NCI-H146 treated with DMSO at 0.1 percent for 48 hours (cell line): ENCODE data around the gene ASPHD1.
"Not testable (repeated sequence)": the region's sequence is repeated elsewhere in the genome, so short reads cannot be mapped to it uniquely, and the experiment has no call there.

ENCODE experiments used
- DNase-seq: peaks from one replicate; lab custom pipeline; 2025; ENCODE audit not compliant: unreplicated experiment; lab: John Stamatoyannopoulos, UW

The ASPHD1 gene

DNA sequence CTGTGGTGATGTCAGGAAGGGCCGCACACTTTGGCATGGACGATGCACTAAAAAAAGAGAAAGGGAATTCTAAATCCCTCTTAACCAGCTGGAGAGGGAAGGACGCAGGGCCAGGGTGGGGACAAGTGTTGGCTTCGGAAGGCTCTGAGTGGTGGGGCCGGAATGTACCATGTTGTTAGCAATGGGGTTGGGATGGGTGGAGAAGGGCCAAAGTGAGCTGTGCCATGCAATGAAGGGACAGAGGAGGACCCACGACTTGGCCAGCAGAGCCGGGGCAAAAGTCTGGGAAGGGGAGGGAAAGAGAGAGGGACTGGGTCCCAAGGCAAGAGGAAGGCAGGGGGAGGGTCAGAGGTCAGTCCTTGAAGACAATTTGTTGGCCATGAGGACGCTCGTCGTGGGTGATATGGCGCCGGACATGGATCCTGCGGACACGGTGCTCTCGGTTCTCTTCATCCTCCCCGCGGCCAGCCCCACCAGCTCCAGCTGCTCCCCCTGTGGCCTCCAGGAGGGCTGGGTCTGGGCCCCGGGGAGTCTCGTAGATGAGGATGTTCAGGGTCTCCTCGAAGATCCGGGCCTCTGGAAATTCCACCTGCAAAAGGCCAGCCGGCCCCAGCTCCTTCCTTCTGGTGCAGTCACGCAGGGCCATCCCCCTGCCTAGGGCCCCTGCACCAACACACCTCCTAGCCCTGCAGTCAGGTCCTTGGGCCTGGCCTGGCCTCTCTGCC, 6.4 kb downstream of the ASPHD1 start:
- DNase-seq, result no peak

DNA sequence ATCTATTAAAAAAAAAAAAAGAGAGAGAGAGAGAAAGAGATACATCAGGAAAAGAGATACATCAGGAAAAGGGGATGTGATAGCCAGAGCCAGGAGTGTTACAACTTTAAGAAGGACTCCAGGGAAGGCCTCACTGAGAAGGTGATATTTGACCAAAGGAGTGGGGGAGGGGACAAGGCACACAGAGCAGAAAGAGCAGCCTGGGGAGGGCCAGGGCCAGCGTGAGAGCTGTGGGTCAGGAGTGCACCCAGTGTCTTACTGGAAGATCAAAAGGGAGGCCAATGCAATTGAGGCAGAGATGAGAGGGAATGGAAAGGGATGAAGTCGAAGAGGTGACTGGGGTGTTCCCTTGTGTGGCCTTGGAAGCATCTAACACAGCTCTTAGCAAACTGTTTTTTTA, 7.7 kb downstream of the ASPHD1 start:
- no peak for DNase-seq

DNA sequence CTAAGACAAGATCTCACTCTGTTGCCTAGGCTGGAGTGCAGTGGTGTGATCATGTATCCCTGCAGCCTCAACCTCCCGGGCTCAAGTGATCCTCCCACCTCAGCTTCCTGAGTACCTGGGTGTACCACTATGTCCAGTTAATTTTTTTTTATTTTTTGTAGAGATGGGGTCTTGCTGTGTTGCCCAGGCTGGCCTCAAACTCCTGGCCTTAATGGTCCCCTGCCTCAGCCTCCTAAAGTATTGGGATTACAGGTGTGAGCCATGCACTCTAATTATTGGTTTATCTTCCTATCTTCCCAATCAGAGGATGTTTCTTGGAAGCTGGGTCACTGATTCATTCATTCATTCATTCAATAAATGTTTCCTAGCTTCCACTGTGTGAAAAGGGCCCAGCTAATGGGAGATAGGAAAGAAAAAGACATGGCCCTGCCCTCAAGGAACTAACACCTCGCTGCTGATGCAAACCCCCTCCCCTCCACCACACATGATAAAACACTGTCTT, 8.5 kb downstream of the ASPHD1 start:
- DNase-seq, result no peak

DNA sequence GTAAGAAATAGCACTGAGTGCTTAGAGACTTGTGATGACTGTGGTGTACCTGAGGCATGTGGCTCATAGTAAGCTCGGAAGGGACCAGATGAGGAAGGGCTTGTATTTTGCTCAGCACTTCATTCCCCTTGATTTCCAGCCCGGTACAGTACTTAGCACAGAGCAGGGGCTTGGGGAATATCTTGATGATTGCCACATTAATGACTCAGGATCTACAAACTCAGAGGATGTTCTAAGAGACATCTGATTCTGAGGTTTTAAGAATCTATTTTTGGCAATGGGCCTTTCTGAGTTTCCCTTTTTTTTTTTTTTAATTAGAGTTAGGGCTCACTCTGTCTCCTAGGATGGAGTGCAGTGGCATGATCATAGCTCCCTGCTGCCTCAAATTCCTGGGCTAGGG, 9.1 kb downstream of the ASPHD1 start:
- DNase-seq, result no peak

DNA sequence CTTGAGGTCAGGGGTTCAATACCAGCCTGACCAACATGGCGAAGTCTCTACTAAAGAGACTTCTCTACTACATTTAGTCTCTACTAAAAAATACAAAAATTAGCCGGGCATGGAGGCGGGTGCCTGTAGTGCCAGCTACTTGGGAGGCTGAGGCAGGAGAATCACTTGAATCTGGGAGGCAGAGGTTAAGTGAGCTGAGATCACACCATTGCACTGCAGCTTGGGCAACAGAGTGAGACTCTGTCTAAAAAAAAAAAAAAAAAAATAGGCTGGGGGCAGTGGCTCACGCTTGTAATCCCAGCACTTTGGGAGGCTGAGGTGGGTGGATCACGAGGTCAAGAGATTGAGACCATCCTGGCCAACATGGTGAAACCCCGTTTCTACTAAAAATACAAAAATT, 9.6 kb downstream of the ASPHD1 start:
- DNase-seq, result not testable (repeated sequence)

DNA sequence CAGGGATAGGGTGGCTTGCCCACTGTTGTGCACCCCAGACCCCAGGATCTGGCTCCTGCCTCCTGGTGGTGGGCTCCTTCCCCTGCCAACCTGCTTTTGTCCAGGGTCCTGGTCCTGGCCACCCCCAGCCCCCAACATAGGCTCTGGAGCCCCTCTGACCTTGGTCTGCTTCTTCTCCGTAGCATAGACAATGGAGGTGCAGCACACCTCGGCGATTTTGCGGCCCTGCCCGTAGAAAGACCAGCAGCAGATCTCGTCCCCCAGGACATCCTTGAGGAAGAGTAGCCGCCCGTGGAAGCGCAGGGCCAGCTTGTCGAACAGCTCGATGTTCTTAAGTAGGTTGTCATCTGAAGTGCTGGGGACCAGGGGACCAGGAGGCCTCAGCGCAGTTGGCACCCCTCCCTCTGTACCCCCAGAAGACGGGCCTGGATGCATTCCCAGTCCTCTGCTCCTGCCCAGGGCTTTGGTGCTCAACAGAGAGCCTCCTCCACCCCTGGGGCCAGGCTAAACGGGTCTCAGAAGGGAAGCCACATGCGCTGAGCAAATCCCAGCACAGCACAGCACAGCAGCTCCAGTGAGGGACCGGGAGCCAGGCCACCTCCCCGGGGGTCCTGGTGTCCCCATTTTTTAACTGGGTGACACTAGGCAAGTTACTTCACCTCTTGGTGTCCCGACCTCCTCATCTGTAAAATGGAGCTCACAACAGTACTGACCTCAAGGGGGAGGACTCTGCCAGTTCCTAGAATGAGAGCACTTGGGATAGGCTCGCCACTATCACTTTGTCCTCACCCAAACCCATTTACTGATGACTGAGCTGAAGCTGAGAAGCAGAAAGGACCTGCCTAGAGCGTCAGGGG, 10.8 kb downstream of the ASPHD1 start:
- no peak for DNase-seq

DNA sequence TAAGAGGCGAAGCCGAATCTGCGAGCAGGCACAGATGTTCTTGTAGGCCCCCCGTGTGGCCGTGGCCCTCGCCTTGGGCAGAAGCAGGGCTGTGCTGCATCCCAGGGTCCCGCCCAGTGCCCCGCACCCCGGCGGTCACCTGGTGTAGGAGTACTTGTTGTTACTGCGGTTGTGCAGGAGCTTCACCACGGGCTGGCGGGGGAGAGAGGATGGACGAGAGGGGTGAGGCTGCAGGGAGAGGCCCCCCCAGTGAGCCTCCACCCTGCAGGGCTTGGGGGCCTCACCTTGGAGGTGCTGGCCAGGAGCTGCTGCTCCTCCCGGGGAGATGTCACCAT, 11.4 kb downstream of the ASPHD1 start:
- peak; percentile 51 for DNase-seq

DNA sequence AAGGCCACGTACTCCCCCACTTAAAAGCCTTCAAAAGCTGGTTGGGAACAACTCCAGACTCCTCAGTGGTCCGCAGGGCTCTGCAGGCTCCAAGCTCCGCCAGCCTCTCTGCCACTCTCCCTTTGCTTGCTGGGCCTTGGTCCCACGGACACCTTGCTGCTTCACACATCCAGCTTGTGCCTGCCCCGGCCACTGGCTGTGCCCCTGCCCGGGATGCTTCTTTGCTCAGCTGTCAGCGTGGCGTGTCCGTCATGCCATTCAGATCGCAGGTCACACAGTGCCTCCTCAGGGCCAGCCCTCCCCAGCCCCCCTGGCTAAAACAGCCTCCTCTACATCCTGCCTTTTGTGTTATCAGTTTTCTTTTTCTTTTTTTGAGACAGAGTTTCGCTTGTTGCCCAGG, 11.8 kb downstream of the ASPHD1 start:
- peak; percentile 71 for DNase-seq

DNA sequence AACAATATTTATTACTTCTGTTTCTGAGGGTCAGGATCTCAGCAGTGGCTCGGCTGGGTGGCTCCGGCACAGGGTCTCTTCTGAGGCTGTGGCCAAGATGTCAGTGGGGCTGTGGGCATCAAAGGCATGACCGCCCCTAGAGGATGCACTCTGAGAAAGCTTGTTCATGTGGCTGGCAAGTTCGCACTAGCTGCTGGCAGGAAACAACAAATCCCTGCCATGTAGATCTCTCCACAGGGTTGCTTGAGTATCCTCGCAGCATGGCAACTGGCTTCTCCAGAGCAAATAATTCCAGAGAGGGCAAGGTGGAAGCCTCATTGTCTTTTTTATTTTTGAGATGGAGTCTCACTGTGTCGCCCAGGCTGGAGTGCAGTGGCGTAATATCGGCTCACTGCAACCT, 13.2 kb downstream of the ASPHD1 start:
- no peak for DNase-seq

DNA sequence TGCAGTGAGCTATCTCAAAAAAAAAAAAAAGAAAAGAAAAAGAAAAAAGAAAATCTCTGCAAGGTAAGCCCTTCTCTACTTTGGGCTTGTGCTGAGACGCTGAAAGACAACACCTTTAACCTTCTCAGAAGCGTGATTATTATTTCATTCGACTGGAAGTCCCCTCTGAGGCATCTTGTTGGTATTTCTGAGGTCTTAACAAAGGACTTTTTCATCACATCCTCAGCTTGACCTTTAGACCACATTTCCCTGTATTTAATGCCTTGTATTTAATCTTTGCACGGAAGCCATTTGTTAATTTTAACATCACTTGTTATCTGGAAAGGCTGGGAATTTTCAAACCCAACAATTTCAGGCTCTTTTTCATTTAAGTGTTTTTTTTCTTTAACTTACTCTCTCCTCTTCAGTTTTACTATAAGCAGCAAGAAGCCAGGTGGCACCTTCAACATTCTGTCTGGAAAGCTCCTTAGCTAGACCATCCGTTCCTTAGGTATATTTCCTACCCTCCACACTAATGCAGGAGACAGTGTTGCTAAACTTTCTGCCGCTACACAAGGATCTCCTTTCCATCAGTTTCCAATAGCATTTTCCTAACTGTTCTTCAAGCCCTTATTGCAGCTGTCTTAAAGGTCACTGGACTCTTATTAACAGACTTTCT, 15.4 kb downstream of the ASPHD1 start:
- no peak for DNase-seq

DNA sequence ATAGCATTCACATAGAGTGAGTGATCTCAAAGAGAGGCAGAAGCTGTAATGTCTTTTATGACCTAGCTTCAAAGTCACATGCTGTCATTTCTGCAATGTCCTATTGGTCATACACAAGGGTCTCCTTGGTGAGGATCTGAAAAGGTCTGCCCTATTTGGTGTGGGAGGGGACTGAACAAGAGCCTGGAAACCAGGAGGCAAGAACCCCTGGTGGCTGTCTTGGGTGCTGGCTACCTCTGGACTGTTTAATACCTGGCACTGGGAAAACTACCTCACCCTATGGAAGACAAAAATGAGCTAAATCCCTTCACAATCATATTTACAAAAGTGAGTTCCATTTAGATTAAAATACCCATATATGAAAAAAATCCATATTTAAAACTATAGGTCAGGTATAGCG, 16.7 kb downstream of the ASPHD1 start:
- no peak for DNase-seq

DNA sequence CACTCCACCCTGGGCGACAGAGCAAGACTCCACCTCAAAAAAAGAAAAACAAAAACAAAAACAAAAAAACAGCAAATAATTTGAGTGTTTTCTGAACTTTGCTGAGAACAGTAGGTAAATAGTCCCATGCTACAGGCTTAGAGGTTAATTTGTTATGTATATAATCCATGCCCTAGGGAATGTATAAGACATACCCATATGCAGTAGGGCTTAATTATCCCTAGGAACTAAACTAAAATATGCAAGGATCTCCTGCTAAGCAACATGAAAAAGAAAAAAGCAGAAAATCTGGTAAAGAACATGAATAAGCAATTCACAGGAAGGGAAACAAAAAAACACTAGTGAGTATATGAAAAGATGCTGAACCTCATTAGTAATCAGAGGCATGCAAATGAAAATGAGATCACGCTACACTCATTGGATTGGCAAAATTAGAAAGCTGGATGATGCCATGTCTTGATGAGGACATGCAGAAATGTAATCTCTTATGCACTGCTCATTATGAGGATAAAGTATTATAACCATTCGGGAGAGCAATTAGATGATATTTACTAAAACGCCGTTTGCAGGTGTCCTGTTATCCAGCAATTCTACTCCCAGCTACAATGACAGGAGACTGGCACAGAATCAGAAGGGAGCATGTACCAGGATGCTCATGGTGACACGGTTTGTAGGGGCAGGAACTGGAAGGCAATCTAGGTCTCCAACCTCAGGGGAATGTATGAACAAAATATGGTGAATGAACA, 20.2 kb downstream of the ASPHD1 start:
- DNase-seq, result no peak

DNA sequence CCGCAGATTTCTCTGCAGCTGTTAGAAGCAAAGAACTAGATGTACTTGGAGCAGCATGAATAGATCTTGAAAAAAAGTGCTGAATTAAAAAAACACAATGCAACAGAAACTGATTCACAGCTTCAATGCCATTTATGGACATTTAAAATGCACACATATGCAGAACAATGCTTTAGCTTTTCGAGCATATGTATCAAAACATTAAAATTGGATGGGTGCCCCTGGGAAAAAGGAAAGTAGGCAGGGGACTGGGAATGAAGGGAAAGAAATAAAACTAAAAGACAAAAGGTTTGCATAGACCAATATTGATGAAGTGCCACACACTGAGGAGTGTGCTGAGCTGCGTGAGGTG, 20.7 kb downstream of the ASPHD1 start:
- no peak for DNase-seq

DNA sequence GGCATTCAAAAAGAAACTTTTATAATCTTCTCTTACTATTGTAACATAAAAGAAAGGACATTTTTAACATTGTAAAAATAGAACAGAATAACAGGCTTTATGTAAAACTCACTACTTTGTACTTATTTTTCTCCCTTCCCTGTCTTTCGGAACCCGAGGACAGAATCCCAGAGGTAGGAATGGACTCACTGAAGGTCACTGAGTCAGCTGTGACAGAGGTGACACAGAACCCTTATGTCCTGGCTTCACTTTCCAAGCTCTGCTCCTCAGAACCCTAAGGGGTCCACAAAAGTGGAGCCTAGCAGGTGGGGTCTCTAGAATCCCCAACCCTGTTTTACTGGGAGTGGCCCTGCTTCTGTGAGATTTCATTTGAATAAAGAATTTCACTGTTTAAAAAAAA, 22.0 kb downstream of the ASPHD1 start:
- DNase-seq, result no peak

DNA sequence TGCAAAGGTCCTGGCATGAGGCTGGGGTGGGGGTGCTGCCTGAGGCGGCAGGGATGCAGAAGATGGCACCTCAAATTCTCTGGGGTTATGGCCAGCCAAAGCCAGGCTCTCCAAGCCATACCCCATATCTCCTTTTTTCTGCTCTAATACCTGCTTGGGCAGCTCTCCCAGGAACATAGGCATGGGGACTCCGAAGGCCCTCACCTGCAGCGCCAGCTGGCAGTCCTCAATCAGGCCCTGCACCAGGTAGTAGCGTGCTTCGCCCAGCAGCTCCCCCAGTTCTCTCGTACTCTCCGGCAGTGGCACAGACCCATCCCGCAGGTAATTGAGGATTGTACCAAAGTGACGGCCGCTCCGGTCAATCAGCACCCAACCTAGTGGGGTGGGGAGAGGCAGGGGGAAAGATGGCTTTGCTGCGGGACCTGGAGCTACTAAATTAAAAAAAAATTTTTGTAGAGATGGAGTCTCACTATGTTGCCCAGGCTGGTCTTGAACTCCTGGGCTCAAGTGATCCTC, 22.8 kb downstream of the ASPHD1 start:
- no peak for DNase-seq

DNA sequence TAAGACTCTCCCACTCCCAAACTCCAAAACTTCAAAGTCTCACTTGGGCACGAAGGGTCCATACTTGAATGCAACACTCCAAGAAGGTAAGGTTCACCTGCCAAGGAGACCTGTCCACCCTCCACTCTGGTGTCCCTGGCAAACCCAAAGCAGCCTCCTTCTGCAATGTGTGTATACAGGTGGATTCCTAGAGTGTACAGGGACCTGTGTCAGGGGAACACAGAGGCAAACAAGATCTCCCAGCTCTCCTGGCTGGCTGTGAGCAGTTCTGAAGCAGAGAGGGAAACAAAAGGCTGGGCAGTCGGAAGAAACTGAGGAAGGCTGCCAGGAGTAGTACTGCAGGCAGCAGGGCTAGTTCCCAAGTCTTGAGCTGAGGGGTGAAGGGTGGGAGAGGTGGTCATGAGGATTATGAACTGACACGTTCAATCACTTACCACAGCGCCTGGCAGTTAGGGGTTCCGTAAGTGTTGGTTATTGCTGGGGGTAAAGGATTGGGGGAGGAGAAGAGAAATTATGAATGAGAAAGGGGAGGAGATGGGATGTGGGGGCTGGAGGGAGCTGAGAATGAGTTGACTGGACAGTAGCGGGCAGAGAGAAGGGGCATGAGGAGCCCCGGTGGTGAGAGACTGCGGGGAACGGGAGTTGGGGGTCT, 24.9 kb downstream of the ASPHD1 start:
- no peak for DNase-seq

DNA sequence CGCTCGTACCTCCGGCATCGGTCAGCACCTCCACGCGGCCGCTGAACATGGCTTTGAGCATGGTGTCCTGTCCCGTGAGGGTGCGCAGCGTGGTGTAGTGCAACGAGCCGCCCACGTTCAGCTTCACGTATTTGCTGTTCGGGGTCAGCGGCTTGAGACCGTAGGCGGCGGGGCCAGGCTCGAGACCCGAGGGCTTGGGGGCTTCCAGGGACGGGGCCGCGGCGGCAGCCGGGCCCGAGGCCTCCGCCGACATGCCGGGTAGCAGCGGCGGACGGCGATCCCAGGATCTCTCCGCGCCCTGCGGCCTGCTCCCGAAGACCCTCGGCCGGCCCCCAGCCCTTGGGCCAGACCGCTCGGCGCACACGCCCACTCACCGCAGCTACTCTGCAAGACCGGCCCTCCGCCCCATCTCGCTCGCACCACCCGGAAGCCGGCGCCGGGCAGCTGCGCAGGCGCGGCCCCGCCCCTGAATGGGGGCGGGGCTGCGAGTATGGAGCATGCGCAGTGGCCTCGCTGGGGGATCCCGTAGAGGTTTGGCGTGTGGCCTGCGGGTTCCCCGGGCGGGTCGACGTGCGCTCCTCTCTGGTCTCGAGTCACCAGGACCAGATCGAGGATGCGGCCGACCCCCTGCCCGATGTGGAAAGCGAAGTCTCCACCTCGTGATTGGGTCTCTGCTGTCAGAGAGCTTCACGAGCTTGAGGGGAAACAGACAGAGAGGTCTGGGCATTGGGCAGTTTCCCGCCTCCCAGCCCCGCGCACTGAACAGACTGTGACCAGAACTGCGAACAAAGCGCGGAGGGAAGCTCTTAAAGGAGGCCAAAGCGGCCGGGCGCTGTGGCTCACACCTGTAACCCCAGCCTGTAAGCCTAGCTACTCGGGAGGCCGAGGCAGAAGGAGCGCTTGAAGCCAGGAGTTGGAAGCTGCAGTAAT, 25.8 kb downstream of the ASPHD1 start, which contains the start of gene KCTD13:
KCTD13 (minus strand) TSS at position 446 of the 930 bp plus-strand sequence; CDS start at position 253, 193 bp downstream.
- DNase-seq, result peak; percentile 88

DNA sequence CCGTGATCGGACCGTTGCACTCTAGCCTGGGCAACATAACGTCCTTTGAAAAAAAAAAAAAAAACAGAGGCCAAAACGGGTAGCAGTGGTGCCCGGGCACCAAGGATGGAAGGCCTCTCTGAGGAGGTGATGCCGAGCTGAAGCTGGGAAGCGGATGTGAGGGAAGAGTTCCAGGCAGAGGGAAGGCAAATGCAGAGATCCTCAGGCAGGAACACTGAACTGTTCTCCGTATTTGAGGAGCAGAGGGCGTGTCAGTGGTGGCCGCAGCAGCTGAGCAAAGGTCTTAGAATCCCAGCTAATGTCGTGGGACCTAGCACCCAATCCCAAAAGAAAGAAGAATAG, 26.4 kb downstream of the ASPHD1 start:
- DNase-seq, result peak; percentile 51

DNA sequence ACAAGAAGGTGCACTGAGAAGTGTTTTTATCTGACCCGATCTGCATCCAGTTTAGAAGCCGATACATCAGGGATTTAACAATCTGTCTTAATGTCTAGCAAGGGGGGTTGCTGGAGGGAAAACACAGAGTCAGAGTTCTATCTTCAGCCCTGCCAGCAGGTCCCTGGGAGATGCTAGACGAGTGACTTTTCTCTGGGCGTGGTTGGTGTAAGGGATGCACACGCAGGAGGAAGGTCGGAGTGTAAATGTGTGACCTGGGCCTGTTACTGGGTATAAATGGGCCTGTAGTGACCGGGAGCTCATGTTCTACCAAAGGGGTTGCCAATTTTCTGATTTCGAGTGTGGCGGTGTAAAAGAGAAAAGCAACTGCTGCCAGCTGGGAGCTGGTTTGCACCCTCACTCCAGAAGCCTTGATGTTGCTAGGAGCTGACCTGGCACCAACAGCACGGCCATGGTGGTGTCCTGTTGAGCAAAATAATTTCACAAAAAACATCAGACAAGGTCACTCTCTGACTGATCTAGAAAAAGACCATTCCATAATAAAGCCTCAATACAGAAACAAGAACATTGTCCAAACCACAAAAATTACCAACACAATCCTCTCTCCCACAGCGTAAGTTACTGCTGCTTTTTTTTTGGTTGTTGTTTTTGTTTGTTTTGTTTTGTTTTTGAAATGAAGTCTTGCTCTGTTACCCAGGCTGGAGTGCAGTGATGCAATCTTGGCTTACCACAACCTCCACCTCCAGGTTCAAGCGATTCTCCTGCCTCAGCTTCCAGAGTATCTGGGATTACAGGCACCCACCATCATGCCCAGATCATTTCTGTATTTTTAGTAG, 27.0 kb downstream of the ASPHD1 start:
- DNase-seq, result no peak
